A549 (cell line): Measurements from ENCODE around the gene ADD3. TPM values are rescaled to one million over a fixed set of nuclear protein-coding genes. Genes with fewer than 3 reads are reported as not detected.

Experiments used
- ATAC-seq, 2 experiments: fragments of 200-7000 bp in 1 of 2; fragments of >200 bp in 1 of 2; cut with Nextera tagmentation in 1 of 2; cut with Tn5 transposase in 1 of 2; 3 replicates each; pipeline versions ENCODE4 v1.8.0 to v1.9.1; 2018 to 2020; ENCODE audit warnings: mild to moderate bottlenecking in 1 of 2, moderate library complexity in 1 of 2
- CTCF ChIA-PET: fragments of 300-600 bp; sonication (Branson Sonifier 250); formaldehyde crosslinking; extraction: SDS; loops from one replicate; lab custom pipeline; 2021; ENCODE audit warnings: antibody characterized with exemption, inconsistent platforms; lab: Yijun Ruan, JAX
- POLR2A ChIA-PET: fragments of 350-600 bp; formaldehyde crosslinking; extraction: SDS; loops from one replicate; lab custom pipeline; 2021; ENCODE audit warnings: antibody characterized with exemption, inconsistent platforms; lab: Yijun Ruan, JAX
- DNase-seq, 2 experiments: peaks; one replicate each; pipeline versions ENCODE4 v3.0.0 to v3.0.0-alpha.2; 2011 to 2016; ENCODE audit warnings: low read depth in 1 of 2, low spot score in 1 of 2
- FAIRE-seq: peaks from 2 replicates; lab custom pipeline; 2011; peaks lifted over from hg19 to GRCh38; lab: Jason Lieb, UNC
- H3K27ac ChIP-seq, 2 experiments: fragments of >200 bp; sonication (Bioruptor Twin); formaldehyde crosslinking; 3 replicates each; pipeline ENCODE4 v1.5.1; 2016 to 2017
- H3K4me1 ChIP-seq: fragments of >200 bp; sonication (Bioruptor Twin); formaldehyde crosslinking; 3 replicates; pipeline ENCODE4 v1.6.1; 2016
- H3K4me2 ChIP-seq: fragments of >200 bp; sonication (Bioruptor Twin); formaldehyde crosslinking; 3 replicates; pipeline ENCODE4 v1.6.1; 2016
- H3K4me3 ChIP-seq: fragments of >200 bp; sonication (Bioruptor Twin); formaldehyde crosslinking; 3 replicates; pipeline ENCODE4 v1.5.1; 2016
- H3K9me3 ChIP-seq: fragments of >200 bp; sonication (Bioruptor Twin); formaldehyde crosslinking; 3 replicates; pipeline ENCODE4 v1.6.1; 2016
- CBX8 ChIP-seq: fragments of 200-600 bp; sonication (generic); IDR thresholded peaks from 2 replicates; pipeline ENCODE4 v1.6.1; 2016
- CHD4 ChIP-seq: fragments of 200-600 bp; sonication (generic); IDR thresholded peaks from 2 replicates; pipeline ENCODE4 v1.6.1; 2016; ENCODE audit warnings: antibody characterized with exemption, mild to moderate bottlenecking, borderline replicate concordance
- EHF ChIP-seq: fragments of 250-450 bp; sonication (Bioruptor Pico); IDR thresholded peaks from 2 replicates; pipeline ENCODE4 v1.5.0; 2020; ENCODE audit warnings: mild to moderate bottlenecking
- EHMT2 ChIP-seq: fragments of 200-600 bp; sonication (generic); IDR thresholded peaks from 2 replicates; pipeline ENCODE4 v1.6.1; 2016; ENCODE audit warnings: antibody characterized with exemption, low read depth, mild to moderate bottlenecking, moderate library complexity
- FOXS1 ChIP-seq: fragments of 250-450 bp; sonication (Bioruptor Pico); IDR thresholded peaks from 2 replicates; pipeline ENCODE4 v1.5.0; 2020; ENCODE audit warnings: mild to moderate bottlenecking, moderate library complexity
- GATA3 ChIP-seq: IDR thresholded peaks from 2 replicates; pipeline ENCODE4 v1.6.1; 2012; ENCODE audit warnings: borderline replicate concordance
- HDAC2 ChIP-seq: fragments of 200-600 bp; sonication (generic); IDR thresholded peaks from 2 replicates; pipeline ENCODE4 v1.6.1; 2016
- MAZ ChIP-seq: fragments of 150-350 bp; IDR thresholded peaks from 2 replicates; pipeline ENCODE4 v1.6.1; 2014; ENCODE audit warnings: antibody characterized with exemption, low read depth, low read length, borderline replicate concordance
- NPAS2 ChIP-seq: fragments of 250-450 bp; sonication (Bioruptor Pico); IDR thresholded peaks from 2 replicates; pipeline ENCODE4 v1.8.0; 2022; ENCODE audit warnings: mild to moderate bottlenecking, moderate library complexity, borderline replicate concordance
- PHF8 ChIP-seq: fragments of 200-600 bp; sonication (generic); IDR thresholded peaks from 2 replicates; pipeline ENCODE4 v1.6.1; 2016; ENCODE audit warnings: low read depth, mild to moderate bottlenecking, antibody characterized with exemption, moderate library complexity, borderline replicate concordance
- POLR2A ChIP-seq: IDR thresholded peaks from 2 replicates; pipeline ENCODE4 v1.6.1; 2012; ENCODE audit warnings: mild to moderate bottlenecking, low read length
- RFX5 ChIP-seq: fragments of 450-650 bp; IDR thresholded peaks from 2 replicates; pipeline ENCODE4 v1.7.1; 2014; ENCODE audit warnings: antibody characterized with exemption, mild to moderate bottlenecking, moderate library complexity
- TFCP2L1 ChIP-seq: fragments of 250-450 bp; sonication (Bioruptor Pico); IDR thresholded peaks from 2 replicates; pipeline ENCODE4 v1.5.0; 2021; ENCODE audit warnings: mild to moderate bottlenecking
- WGBS: methylation state at CpG from one replicate; pipeline ENCODE4 v1.1.6; 2017; ENCODE audit errors: missing lambda C conversion rate; 5-methylcytosine and 5-hydroxymethylcytosine counted together
- polyA plus RNA-seq, 4 experiments: library from polyadenylated mRNA; depleted of rRNA in 3 of 4; stranded (reverse); fragments of >200 nt; fragmentation: RNase III in 1 of 4; extraction: RNeasy Plus Mini Kit Qiagen cat#74134 plus additional on column Dnase treatment in 1 of 4; gene quantifications; 2 replicates in 3 of 4; 3 replicates in 1 of 4; pipeline ENCODE4 v1.2.3, GENCODE V29; 2011 to 2017
- TF ChIP-seq, protein P1 (sequence below): fragments of >200 bp; sonication (Bioruptor Twin); formaldehyde crosslinking; IDR thresholded peaks from 3 replicates; pipeline ENCODE4 v1.5.1; 2016
- TF ChIP-seq, protein P2 (sequence below): fragments of 150-350 bp; IDR thresholded peaks from 2 replicates; pipeline ENCODE4 v1.6.1; 2014; ENCODE audit warnings: low read depth, mild to moderate bottlenecking, low read length
- TF ChIP-seq, protein P3 (sequence below): fragments of >200 bp; sonication (Bioruptor Twin); formaldehyde crosslinking; IDR thresholded peaks from 3 replicates; pipeline ENCODE4 v1.6.1; 2016
- TF ChIP-seq, protein P4 (sequence below): fragments of 250-450 bp; sonication (Bioruptor Pico); IDR thresholded peaks from 2 replicates; pipeline ENCODE4 v1.5.0; 2020; ENCODE audit warnings: low read depth, mild to moderate bottlenecking, moderate library complexity
- TF ChIP-seq, protein P5 (sequence below): fragments of 250-450 bp; sonication (Bioruptor Pico); IDR thresholded peaks from 2 replicates; pipeline ENCODE4 v1.5.0; 2021; ENCODE audit warnings: mild to moderate bottlenecking, moderate library complexity, borderline replicate concordance

Gene ADD3
- polyA plus RNA-seq, 2 of the 4 experiments (the other 2 are of a cell fraction): 9.8 to 48.2 TPM

DNA sequence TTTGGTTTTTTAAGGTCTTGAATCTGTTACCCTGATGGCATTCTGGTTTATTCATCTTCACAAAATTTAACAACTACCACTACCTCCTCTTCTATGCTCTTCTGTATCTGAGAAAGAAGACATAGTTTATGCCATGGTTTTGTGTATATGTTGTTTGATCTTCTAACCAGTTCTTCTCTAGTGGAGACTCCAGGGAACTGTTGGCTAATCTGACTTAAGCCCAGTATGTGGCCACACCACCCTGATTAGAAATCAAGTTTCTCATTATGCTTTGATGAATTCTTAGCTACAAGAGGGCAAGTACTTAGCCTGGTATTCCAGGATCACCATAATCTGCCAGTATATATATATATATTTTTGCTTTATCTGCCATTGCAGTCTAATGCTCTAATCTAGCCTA, 100.1 kb downstream of the ADD3 start (continued):
- no peak for TF ChIP-seq TFCP2L1
- TF ChIP-seq CBX8: no peak
- no peak for TF ChIP-seq POLR2A
- TF ChIP-seq HDAC2: no peak
- TF ChIP-seq CHD4: no peak
- TF ChIP-seq, protein P1, sequence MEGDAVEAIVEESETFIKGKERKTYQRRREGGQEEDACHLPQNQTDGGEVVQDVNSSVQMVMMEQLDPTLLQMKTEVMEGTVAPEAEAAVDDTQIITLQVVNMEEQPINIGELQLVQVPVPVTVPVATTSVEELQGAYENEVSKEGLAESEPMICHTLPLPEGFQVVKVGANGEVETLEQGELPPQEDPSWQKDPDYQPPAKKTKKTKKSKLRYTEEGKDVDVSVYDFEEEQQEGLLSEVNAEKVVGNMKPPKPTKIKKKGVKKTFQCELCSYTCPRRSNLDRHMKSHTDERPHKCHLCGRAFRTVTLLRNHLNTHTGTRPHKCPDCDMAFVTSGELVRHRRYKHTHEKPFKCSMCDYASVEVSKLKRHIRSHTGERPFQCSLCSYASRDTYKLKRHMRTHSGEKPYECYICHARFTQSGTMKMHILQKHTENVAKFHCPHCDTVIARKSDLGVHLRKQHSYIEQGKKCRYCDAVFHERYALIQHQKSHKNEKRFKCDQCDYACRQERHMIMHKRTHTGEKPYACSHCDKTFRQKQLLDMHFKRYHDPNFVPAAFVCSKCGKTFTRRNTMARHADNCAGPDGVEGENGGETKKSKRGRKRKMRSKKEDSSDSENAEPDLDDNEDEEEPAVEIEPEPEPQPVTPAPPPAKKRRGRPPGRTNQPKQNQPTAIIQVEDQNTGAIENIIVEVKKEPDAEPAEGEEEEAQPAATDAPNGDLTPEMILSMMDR: no peak
- no peak for TF ChIP-seq PHF8

DNA sequence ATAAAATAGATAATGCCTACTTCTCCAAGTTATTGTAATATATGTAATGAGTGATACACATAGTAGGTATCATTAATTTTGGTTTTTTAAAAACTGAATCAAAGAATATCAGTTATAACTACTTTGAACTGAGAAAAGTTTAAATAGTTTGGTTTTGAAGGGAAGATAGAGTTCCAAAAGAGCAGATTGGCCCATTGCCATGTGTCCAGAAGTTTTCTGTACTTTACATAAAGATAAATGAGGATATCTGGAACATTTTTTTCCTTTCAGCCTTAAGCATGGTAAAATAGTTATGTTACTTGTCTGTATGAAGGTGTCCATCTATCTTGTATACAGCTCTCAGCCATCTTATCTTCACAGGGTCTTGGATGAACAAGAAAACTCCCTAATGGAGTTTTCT, 101.7 kb downstream of the ADD3 start:
- H3K9me3 ChIP-seq: no peaks in the 10 kb centered on the region
- TF ChIP-seq NPAS2 (CRISPR knock-in tag): no peak
- no peak for TF ChIP-seq MAZ
- no peak for TF ChIP-seq FOXS1 (CRISPR knock-in tag)
- TF ChIP-seq, protein P2, sequence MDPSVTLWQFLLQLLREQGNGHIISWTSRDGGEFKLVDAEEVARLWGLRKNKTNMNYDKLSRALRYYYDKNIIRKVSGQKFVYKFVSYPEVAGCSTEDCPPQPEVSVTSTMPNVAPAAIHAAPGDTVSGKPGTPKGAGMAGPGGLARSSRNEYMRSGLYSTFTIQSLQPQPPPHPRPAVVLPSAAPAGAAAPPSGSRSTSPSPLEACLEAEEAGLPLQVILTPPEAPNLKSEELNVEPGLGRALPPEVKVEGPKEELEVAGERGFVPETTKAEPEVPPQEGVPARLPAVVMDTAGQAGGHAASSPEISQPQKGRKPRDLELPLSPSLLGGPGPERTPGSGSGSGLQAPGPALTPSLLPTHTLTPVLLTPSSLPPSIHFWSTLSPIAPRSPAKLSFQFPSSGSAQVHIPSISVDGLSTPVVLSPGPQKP: no peak
- TF ChIP-seq RFX5: no peak
- no peak for TF ChIP-seq POLR2A
- no peak overlapping the region for H3K4me2 ChIP-seq
- no peak for FAIRE-seq
- H3K27ac ChIP-seq: no peak overlapping the region
- CTCF ChIA-PET: no interaction called here
- no peak for DNase-seq
- POLR2A ChIA-PET: no interaction called here
- no peaks in the 10 kb centered on the region for H3K4me1 ChIP-seq
- no peak overlapping the region for H3K4me3 ChIP-seq
- ATAC-seq: no peak

DNA sequence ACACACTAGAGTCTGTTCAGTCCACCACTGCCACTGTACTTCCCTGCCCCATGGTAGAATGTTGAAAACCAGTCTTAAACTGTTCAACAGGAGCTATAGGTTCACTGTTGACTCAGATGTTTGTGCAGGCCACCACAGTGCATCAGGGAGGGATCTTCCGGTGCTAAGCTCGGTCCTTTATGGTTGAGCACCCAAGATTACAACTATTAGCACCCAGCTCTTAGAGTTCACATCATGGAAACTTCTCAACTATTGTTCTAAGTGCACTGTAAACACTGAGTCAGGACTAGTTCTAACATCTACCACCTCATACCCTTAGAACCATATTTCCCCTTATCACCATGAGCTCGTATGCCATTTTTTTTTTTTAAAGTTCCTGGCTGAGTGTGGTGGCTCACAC, 102.6 kb downstream of the ADD3 start:
- no peak for ATAC-seq
- 92% methylated on average over 3 of the region's 3 CpGs for WGBS
- CTCF ChIA-PET: interaction anchor here (1.1 kb wide), 1 partner anchor 28 kb away, joined by 4 read pairs; no protein-coding TSS in a partner anchor
- TF ChIP-seq EHF (CRISPR knock-in tag) (no peak), GATA3 (no peak), EHMT2 (no peak)
- TF ChIP-seq, protein P3, sequence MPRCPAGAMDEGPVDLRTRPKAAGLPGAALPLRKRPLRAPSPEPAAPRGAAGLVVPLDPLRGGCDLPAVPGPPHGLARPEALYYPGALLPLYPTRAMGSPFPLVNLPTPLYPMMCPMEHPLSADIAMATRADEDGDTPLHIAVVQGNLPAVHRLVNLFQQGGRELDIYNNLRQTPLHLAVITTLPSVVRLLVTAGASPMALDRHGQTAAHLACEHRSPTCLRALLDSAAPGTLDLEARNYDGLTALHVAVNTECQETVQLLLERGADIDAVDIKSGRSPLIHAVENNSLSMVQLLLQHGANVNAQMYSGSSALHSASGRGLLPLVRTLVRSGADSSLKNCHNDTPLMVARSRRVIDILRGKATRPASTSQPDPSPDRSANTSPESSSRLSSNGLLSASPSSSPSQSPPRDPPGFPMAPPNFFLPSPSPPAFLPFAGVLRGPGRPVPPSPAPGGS: no peak
- TF ChIP-seq, protein P4, sequence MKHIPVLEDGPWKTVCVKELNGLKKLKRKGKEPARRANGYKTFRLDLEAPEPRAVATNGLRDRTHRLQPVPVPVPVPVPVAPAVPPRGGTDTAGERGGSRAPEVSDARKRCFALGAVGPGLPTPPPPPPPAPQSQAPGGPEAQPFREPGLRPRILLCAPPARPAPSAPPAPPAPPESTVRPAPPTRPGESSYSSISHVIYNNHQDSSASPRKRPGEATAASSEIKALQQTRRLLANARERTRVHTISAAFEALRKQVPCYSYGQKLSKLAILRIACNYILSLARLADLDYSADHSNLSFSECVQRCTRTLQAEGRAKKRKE (CRISPR knock-in tag): no peak
- TF ChIP-seq, protein P5, sequence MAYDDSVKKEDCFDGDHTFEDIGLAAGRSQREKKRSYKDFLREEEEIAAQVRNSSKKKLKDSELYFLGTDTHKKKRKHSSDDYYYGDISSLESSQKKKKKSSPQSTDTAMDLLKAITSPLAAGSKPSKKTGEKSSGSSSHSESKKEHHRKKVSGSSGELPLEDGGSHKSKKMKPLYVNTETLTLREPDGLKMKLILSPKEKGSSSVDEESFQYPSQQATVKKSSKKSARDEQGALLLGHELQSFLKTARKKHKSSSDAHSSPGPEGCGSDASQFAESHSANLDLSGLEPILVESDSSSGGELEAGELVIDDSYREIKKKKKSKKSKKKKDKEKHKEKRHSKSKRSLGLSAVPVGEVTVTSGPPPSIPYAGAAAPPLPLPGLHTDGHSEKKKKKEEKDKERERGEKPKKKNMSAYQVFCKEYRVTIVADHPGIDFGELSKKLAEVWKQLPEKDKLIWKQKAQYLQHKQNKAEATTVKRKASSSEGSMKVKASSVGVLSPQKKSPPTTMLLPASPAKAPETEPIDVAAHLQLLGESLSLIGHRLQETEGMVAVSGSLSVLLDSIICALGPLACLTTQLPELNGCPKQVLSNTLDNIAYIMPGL (CRISPR knock-in tag): no peak
- TF ChIP-seq, all 56 proteins: peak for 0
- Histone ChIP-seq H3K4me2 (no peak overlapping the region), H3K4me1 (no peaks in the 10 kb centered on the region), H3K4me3 (no peak overlapping the region), H3K27ac (no peak overlapping the region), H3K9me3 (no peaks in the 10 kb centered on the region)
- DNase-seq (no peak), FAIRE-seq (no peak)
- POLR2A ChIA-PET: interaction anchor here (0.5 kb wide), 1 partner anchor 23 kb away, joined by 6 read pairs; no protein-coding TSS in a partner anchor
